ENCODE data around the gene ERGIC1.
A peak's percentile ranks its signal among the peaks of the same experiment; 100 is the strongest.

ERGIC1 gene

DNA sequence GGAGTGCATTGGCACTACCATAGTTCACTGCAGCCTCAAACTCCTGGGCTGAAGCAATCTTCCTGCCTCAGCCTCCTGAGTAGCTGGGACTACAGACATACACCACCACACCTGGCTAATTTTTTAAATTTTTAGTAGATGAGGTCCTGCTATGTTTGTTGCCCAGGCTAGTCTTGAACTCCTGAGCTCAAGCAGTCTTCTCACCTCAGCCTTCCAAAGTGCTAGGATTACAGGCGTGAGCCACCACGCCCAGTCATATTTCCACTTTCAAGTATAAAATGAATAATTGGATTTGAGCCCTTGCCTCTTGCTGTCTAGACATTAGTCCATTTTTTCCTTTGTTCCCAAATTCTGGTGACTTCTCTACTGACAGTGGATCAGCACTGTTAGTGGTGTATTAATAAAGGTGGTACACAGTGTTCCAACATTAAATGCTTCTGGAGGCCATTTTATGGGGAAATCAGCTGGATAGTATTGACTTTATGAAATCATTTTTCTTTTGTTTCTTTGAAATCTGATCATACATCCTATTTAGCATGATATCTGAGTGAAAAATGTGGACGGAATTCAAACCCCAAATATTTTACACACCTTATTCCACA, 165.4 kb downstream of the ERGIC1 start:
- no peak for DNase-seq

DNA sequence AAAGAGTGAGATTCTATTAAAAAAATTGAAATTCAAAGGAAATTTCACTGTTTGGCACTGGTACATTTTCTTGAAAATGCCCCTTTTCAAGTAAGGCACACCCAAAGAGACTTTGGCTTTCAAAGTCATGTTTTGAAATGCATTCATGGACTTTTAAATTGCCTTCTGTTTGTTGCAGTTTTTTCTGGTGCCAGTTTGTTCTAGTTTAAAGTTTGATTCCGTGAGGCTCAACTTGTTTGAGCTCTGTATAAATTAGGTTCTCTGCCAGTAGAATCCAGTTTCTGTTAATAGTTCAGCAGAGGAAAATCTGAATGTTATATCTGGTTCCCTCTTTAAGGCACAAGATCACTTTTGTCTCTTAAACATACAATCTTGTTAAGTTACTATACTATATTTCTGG, 165.9 kb downstream of the ERGIC1 start:
- no peak for DNase-seq

DNA sequence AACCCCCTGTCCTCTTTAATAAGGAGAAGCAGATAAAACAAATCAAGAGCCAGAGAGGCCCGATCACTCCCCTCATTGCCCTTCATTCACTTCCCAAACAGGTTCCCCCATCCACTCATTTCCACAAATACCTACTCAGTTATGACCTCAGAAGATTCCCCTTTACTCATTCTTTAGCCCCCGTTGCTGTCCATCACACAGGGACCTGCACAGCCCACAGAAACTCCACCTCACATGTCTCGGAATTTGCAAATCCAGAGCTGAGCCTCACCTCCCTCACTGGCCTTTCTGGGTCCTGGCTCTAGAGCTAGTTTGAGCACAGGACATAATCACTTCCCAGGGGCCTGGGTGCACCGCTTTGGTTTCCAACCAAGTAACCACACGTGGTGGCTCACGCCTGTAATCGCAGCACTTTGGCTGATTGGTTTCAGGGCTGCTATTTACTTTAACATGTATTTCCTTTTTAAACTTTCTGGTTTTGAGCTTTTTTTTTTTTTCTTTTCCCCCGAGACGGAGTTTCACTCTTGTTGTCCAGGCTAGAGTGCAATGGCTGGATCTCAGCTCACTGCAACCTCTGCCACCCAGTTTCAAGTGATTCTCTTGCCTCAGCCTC, 167.3 kb downstream of the ERGIC1 start:
- peak; percentile 42 for DNase-seq
